Measurements from ENCODE around the gene FOSL1.
A peak's percentile ranks its signal among the peaks of the same experiment; 100 is the strongest.

The FOSL1 gene

GRCh38 chr11:65919573-65920371, 19.6 kb upstream of the FOSL1 start:
- DNase-seq (ENCODE audit: low spot score) (peak; percentile 37), FAIRE-seq (no peak)

GRCh38 chr11:65919141-65919572, 19.0 kb upstream of the FOSL1 start, which contains the start of gene DRAP1:
TSS of gene DRAP1 (plus strand) at chr11:65919426. CDS start at chr11:65919502, 76 bp downstream.
- FAIRE-seq = no peak
- DNase-seq (ENCODE audit: low spot score) = peak; percentile 97

GRCh38 chr11:65918211-65919140, 18.3 kb upstream of the FOSL1 start, which contains the start of gene C11orf68:
TSS of gene C11orf68 (minus strand) at chr11:65919062. CDS start at chr11:65919031, 31 bp downstream.
- FAIRE-seq (peak; percentile 83), DNase-seq (ENCODE audit: low spot score) (no peak)

- DNase-seq (ENCODE audit: low spot score) = no peak
- no peak for FAIRE-seq
These were observed 17.4 kb upstream of the FOSL1 start for GRCh38 chr11:65917434-65918210.

- FAIRE-seq = no peak
- DNase-seq (ENCODE audit: low spot score) = no peak
These were observed 16.9 kb upstream of the FOSL1 start for GRCh38 chr11:65917077-65917433.

GRCh38 chr11:65916391-65916790, 16.2 kb upstream of the FOSL1 start:
- DNase-seq (ENCODE audit: low spot score) (no peak), FAIRE-seq (no peak)

- no peak for FAIRE-seq
- peak; percentile 94 for DNase-seq (ENCODE audit: low spot score)
These were observed 15.6 kb upstream of the FOSL1 start for GRCh38 chr11:65915821-65916251.

- DNase-seq (ENCODE audit: low spot score) = no peak
- peak; percentile 44 for FAIRE-seq
These were observed 15.1 kb upstream of the FOSL1 start for GRCh38 chr11:65915101-65915820.

- DNase-seq (ENCODE audit: low spot score) (no peak), FAIRE-seq (no peak)
These were observed 12.7 kb upstream of the FOSL1 start for GRCh38 chr11:65912845-65913244.

- FAIRE-seq = no peak
These were observed 11.7 kb upstream of the FOSL1 start for GRCh38 chr11:65911682-65912568.

GRCh38 chr11:65907878-65908277, 7.7 kb upstream of the FOSL1 start:
- FAIRE-seq (no peak), DNase-seq (ENCODE audit: low spot score) (no peak)

More at GRCh38 chr11:65911682-65912568, 11.7 kb upstream of the FOSL1 start:
- peak; percentile 79 for DNase-seq (ENCODE audit: low spot score)

GRCh38 chr11:65906602-65907001, 6.4 kb upstream of the FOSL1 start:
- FAIRE-seq (no peak), DNase-seq (ENCODE audit: low spot score) (no peak)

GRCh38 chr11:65903715-65904114, 3.5 kb upstream of the FOSL1 start:
- FAIRE-seq (no peak), DNase-seq (ENCODE audit: low spot score) (no peak)

GRCh38 chr11:65903068-65903481, 2.9 kb upstream of the FOSL1 start:
- DNase-seq (ENCODE audit: low spot score) (peak; percentile 82), FAIRE-seq (no peak)

GRCh38 chr11:65900899-65901180, 652 bp upstream of the FOSL1 start:
- DNase-seq (ENCODE audit: low spot score) = no peak
- no peak for FAIRE-seq

GRCh38 chr11:65899356-65900124, 648 bp downstream of the FOSL1 start:
- FAIRE-seq = no peak
- peak; percentile 79 for DNase-seq (ENCODE audit: low spot score)

GRCh38 chr11:65898656-65899355, 1.4 kb downstream of the FOSL1 start:
- DNase-seq (ENCODE audit: low spot score) (no peak), FAIRE-seq (no peak)

GRCh38 chr11:65897020-65897471, 3.1 kb downstream of the FOSL1 start:
- FAIRE-seq = no peak

More at GRCh38 chr11:65897020-65897471, 3.1 kb downstream of the FOSL1 start:
- DNase-seq (ENCODE audit: low spot score) = no peak

Data from urothelium cell line (cell line).